Activated naive CD4-positive, alpha-beta T cell treated with Interleukin-2 at 50 U/mL for 16 hours (primary cell): ENCODE measurements around the gene TP73.
A peak's percentile ranks its signal among the peaks of the same experiment; 100 is the strongest.

Source experiments
- DNase-seq: peaks from one replicate; pipeline ENCODE4 v3.0.0-alpha.2; 2020

TP73 gene

DNA sequence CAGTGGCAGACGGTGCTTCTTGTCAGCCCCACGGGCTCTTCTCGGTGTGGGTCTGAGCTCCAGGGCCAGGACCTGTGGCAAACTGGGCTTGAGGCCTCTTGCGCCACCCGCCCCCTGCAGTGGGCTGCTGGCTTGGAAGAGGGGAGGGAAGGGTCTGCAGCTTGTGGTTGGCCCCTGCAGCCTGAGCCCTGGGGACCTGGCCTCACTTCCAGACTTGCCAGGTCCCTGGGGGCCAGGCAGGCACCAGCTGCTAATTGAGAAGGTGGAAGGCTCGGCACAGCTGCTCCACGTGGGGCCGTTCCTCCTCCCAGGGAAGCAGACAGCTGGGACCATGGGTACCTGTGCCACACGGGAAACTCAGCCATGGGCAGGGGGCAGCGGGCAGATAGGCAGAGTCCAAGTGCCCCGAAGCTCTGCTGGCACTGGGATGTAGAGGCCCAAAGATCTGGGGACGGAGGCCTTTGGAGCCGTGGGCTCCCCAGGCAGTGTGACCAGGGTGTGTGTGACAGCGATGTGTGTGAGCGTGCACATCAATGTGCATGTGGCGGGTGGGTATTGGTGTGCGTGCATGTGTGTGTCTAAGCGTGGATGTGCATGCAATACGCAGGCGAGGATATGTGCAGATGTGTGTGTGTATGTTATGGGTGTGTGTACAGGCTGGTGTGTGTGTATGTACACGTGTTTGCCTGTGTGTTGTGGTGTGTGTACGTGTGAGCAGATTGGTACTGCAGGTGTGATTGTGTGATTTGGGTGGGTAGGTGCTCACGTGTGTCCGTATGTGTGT lies 39.3 kb downstream of the TP73 start:
- DNase-seq, result no peak

DNA sequence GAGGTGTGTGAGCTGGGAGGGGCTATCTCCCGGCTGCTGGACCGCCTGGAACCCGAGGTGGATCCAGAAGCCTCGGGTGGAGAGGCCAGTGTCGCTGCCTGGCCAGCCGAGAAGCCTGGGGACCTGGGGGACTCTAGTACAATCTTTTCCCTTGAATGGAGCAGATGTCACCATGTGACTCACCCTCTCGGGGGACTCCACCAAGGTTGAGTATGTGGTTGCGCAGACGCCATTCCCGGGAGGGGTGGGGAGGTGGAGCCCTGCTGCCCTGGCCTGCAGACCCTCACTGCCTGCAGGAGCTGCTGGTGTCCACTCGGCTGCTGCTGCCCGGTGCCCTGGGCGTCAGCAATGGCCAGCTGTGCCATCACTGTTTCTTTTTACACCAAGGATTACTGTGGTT lies 40.3 kb downstream of the TP73 start:
- DNase-seq, result no peak

DNA sequence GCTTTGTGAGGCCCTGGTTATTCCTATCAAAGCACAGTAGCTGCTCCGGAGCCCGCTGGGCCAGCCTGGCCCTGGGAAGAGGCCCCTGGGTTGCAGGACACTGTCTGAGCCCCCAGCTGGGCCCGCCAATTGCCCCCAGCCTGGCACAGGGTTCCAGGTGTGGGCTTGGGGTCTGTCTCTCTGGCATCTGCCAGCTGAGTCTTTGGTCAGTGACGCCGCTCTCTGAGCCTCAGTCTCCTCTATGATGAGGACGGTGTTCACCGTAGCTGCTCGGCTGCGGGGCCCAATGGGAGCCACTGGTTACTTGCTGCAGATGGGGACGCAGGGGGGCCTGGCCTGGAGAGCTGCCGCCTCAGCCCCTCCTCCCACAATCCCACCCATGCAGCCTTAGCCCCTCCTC lies 41.0 kb downstream of the TP73 start:
- no peak for DNase-seq

DNA sequence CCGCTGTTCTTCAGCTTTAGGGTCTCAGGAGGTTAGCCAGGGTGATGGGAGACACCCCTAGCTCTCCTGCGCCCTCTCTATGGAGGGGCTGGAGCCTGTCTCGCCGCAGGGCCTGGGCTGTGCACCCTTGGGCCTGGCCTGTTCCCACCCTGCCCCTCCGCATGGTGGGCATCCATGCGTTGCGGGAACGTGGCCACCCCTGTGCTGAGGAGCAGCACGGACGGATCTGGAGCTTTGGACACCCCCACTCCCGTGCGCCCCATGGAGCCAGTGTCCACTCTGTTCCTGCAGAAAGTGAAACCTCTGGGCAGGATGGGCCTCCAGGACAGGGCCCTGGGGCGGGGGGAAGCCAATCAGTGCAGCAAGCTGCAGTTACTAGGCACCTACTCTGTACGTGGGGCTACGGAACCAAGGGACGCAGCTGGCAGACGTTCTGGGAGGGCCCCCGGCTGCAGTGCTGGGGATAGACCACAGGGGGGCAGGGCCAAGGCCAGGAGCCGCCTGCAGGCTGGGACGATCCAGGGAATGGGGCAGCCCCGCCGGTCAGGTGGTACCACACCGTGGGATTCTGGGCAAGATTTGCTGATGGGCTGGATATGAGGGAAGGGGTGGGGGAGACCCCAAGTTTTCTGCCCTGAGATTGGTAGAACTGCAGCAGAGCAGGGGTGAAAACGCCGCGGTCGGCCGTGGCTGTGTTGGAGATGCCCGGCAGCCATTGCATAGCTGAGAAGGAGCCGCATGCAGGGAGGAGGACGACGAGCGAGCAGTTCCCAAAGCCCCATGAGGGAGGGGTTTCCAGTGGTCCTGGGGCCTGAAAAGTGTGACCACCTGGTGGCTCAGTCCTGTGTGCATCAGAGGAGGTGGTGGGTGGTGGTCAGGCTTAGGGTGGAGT lies 43.3 kb downstream of the TP73 start:
- peak; percentile 24 for DNase-seq

DNA sequence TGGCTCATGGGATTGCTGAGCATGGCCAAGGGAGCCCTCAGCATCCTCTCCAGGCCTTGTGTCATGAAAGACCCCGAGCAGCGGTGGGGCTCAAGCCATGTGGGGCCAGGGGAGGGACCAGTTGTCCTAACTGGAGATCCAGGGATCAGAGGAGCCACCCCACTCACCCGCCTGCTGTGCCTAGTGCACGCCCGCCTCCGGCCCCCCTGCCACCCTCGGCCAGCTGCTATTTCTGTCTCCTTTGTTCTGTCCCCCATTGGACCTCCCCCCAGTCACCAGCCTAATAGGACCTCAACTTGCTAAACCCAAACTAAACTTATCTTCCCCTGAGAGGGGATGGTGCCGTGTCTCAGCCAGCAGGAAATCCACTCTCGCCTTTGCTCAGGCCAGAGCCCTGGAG lies 44.4 kb downstream of the TP73 start:
- DNase-seq, result no peak

DNA sequence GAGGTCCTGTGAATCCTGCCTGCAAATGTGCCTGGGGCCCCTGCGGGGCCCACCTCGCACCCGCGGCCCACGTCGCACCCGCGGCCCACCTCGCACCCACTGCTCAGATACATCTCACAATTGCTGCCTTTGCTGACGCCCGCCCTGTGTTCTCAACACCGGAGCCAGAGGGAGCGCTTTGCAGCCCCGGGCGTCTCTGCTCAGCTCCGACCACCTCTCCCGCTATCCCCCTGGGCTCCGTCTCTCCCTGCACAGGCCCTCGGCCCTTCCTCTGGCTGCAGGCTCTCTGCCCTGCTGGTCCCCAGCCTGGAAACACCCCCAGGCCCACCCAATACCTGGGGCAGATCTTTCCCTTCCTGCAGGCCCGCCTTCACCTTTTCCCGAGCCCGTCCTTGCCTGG lies 44.8 kb downstream of the TP73 start:
- DNase-seq, result no peak

DNA sequence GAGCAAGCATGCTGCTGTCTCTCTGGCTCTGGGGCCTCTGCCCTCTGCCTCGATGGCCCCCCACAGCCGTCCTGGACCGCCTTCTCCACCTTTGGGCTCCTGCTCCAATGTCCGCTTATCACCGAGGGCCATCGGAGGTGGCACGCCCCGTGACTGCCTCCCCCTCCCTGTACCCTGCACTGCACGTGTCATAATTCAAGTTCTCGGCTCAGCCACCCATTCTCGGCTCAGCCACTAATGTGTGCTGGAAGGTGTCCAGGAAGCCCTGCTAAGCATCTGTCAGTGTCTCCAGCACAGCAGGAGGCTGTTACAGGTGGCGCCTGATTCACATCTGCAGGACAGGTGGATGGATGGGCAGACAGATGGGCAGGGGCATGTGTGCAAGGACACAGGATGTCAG lies 45.5 kb downstream of the TP73 start:
- DNase-seq, result no peak

DNA sequence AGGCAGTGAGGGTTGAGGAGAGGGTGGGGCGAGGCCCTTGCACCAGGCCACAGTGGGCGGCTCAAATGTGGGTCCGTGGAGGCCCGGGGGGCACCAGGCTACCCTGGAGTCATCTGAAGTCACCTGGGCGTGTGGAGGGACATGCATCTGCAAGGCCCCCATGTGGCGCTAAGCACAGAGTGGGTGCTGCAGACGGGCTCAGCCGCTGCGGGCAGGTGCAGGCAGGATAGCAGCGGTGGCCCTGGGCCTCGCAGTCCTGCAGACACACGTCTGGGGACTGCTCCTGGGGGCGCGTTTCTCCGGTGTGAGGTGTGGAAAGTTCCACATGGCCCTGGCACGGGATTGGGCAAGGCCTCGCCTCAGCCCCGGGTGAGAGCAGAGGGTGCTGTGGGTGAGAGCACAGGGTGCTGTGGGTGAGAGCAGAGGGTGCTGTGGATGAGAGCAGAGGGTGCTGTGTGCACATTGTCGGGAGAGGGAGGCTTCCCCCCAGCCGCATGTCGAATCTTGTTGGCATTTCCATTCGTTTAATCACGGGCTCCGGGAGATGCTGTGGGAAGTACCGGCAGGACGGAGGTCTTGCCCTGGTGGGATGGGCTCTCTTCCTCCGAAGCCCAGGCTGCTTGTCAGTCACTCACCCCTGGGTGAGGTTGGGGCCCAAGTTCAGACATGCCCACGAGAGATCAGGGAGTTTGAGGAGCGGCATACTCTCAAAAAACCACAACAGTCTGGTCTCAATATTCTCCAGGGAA lies 46.5 kb downstream of the TP73 start:
- DNase-seq, result no peak

DNA sequence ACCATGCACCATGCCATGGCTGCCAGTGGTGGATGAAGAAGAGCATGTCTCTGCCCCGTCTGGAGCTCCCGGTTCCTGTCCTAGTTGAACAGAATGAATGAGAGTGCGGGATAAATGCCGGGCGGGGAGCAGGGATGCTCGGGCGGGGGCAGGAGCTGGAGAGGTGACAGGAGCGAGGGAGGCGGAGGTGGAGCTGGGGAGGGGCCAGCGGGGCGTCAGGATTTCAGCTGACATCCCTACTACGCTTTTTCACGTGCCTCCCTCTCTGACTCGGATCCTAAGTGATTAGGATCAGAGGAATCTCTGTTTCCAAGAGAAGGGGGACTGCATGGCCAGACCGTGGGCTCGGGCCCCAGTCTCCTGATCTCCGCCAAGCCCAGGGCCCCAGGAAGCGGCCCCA lies 47.3 kb downstream of the TP73 start:
- no peak for DNase-seq

DNA sequence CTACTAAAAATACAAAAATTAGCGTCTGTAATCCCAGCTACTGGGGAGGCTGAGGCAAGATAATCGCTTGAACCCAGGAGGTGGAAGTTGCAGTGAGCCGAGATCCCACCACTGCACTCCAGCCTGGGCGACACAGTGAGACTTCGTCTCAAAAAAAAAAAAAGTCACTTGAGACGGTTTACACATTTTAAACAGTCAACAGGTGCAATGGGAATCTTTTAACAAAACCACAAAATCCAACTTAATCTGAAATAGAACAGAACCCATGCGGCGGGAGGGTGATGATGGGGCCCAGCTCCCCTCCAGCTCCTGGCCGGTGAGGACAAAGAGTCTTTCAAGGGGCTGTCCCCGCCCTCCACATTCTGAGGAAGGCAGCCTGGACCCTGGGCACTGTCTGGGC lies 48.3 kb downstream of the TP73 start:
- no peak for DNase-seq

DNA sequence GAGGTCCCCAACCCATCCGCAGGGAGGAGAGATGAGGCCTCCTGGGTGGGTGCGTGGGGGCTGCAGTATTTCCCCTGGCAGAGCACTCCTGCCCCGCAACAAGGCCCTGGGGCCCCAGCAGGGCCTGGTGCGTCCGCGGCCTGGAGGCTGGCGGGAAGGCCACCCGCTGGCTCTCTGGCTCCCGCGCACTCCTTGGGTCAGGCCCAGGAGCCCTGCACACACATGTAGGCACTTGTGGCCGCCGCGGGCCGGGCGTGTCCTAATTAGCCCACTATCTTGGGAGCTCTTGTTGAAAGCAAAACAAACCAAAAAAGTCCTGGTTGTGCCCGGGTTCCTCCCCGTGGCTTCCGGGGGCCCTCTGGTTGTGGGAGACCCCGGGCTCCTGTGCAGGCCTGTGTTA lies 50.2 kb downstream of the TP73 start:
- DNase-seq, result no peak

DNA sequence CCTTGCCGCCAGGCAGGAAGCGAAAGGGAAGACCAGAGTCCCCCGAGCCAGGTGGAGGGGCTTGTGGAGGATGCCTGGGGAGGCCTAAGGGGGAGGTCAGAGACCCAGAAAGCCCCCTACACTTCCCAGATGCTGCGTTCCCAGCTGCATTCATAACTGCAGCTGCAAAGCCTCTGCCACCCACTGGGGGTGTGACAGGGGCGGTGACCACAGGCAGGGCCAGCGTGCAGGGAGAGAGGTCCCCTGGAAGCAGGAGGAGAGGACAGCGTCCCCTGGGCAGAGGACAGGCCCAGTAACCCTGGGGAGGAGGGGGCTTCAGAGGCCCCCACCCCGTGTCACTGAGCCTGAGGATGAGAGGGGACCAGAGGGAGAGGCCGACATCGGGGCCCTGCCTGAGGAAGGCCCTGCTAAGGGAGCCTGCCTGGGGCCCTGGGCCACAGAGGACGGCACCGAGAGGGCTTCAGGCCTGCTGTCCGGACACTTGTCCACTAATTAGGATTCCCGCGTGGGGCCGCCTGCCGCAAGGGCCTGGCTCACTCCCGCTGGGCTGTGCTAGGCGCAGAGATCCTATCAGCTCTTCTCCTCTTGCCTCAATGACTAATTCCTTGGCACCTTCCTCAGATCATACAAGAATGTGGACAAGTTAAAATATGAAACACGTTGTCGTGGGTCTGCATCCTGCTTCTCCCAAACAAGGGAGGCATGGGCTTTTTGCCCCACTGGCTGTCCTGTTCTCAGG lies 50.8 kb downstream of the TP73 start:
- DNase-seq, result no peak

DNA sequence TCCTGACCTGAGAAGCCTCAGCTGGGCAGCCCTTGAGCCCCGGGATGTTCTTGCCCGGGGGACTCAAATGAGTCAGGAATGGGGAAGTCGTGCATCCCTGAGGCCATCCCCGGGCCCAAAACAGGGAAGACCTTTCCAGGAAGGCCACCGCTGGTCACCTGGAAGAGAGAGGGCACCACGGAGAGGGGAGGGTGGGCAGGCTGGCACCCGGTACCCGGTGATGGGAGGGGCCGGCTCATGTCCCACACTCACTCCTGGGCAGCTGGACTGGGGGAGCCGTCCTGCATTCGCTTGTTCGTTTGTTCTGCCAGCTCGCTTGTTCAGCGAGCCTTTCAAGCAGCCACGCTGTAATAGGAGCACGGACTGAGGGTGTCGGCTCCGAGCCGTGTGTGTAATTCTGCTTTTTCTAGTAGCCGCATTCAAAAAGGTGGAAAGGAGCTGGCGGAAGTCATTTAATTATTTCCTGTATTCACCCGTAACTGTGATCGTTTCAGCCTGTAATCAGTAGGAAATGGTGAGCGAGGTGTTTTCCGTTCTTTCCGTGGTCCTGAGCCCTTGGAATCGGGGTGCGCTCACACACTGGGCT lies 51.6 kb downstream of the TP73 start:
- DNase-seq, result no peak

DNA sequence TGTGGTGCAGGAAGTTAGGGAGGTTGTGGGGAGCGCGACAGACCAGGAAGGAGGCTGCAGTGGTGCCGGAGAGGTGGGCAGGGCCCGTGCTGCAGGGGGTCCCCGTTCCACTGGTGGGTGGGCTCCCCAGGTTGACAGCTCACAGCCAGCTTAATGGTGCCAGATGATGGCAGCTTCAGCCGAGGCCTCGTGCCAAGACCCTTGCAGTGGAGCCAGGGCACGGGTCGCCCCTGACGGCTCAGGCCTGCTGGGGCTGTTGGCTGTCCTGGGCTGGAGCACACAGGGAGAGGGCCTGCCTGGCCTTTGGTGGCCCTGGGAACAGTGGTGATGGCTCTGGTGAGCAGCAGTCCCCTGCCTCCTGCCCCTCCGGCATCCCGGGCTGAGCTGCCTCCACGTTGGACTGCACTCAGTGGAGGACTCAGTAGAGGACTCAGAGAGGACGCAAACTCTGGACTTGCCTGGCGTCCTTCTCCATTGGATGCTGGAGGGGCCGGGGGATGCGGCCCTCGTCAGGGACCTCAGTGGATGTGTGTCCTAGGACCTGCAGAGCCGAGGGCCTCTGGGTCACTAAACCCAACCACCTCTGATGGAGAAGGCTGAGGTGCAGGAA lies 53.1 kb downstream of the TP73 start:
- DNase-seq, result no peak

DNA sequence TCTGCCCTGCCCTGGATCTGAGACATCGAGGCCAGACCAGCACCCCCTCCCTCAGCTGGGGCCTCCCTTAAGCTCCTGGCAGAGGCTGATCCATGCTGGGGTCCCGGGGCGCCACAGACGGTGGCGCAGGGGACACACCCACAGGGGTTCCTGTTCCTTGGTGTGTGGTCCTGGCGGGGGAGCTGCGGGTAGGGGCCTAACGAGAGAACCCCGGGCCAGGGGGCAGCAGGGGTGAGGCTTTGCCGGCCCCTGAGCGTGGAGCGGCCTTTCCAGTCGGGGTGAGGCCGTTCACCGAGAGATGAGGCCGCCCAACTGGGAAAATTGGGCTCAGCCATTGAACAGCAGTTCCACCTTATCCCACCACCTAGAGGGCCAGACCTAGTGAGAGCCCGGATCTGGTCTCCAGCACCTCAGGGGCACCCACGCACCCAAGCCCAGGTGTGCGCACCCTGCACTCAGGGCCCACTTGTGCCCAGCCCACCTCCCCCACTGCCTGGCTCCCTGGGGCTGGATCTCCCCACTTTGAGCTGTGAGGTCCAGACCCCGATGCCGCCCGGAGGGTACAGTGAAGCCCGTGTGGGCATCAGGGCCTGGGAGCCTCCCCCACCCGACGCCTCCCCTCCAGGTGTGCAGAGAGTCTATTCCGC lies 54.5 kb downstream of the TP73 start:
- no peak for DNase-seq

DNA sequence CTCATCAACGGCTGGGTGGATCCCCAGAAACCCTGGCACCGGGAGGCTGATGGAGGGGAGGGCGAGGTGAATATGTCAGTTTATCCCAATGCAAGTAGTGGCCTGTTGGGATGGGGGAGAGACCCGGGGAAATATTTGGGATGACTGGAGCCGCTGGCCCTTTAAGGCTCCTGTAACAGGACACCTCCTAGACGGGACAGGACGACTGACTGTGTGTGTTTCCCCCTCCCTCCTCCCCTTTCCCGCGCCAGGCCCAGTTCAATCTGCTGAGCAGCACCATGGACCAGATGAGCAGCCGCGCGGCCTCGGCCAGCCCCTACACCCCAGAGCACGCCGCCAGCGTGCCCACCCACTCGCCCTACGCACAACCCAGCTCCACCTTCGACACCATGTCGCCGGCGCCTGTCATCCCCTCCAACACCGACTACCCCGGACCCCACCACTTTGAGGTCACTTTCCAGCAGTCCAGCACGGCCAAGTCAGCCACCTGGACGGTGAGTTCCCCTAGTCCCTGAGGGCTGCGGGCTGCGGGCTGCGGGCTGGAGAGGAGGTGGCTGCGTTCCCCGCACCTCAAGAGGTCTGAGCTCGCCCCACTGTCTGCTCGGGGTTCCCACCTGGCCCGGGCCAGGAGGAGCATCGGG lies 55.1 kb downstream of the TP73 start:
- no peak for DNase-seq

DNA sequence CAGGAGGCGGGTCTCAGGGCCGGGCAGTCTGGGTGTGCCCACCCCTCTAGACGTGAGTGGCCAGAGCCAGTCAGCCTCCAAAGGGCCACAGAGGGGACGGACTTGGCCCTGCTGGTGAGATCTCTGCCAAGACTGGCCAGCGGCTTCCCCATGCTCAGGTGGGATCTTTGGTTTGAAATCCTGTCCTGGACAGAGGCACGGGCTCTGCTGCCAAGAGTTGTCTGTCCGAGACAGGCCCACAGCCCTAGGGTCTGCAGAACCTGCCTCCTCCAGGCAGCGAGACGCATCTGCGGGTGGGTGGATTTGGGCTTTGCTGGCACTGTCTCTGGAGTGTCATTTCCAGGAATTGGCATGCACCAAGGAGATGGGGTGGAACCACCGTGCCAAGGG lies 55.6 kb downstream of the TP73 start:
- DNase-seq, result no peak

DNA sequence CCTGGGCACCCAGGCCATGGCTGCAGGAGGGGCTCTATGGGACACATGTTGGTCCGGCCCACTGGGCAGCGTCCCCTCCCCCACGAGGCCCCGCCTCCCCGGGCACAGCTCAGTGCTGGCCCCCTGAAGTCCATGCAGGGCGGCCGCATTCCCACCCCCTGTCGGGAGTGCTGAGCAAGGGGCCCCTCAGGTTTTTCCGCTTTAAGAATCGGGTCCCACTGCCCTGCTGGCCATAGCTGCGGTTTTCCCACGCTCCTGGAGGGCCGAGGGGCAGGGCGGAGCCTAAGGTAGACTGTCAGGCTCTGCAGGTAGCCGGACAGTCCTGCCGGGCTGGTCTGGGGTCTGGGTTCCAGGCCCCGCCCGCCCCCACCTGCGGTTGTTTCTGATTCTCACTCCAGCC lies 56.5 kb downstream of the TP73 start:
- DNase-seq, result no peak

DNA sequence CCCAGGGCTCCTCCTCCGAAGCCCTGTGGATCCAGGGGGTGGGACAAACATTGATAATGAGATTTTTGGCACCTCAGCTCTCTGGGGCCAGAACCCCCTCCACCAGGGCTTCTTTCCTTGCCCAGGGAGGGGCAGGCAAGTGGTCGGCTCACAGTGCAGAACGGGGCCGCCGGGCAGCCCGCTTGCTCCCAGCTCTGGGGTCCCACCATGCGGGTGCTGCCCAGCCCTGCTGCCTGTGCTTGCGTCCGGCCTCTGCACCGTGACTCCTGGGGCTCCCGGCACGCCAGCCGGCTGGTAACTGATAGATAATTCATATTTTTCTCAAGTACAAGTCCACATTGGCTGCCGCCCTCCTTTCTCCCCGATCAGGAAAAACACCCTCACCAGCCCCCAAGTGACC lies 57.9 kb downstream of the TP73 start:
- DNase-seq, result no peak

DNA sequence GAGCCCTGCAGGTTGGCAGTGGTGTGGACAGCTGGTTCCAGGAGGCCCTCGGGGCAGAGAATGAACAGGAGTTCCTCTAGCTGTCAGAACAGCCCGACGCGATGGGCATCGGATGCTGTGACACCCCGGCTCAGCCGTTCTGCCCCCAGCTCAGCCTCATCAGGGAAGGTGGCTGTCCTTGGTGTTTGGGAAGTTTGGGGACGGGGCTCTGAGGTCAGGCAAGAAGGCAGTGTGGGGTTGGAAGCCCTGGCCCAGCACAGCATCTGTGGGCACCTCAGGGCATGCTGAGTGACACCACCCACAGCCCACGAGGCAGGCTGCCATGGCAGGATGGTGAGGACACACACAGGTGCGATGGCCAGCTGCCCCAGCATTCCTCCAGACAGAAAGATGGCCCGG lies 59.1 kb downstream of the TP73 start:
- DNase-seq, result no peak
